Body of pancreas (tissue), 4 donors: ENCODE data around the gene STK17A.

Experiments used
- POLR2A ChIP-seq, 3 donors: fragments of 450-650 bp; IDR thresholded peaks; one replicate each; pipeline ENCODE4 v1.6.1; 2016; ENCODE audit warnings: antibody characterized with exemption in 3 of 3, mild to moderate bottlenecking in 2 of 3
- TF ChIP-seq, protein P1 (sequence below), 7 experiments: fragments of 450-650 bp in 4 of 7; fragments of 200-600 bp in 3 of 7; sonication (generic) in 3 of 7; IDR thresholded peaks; one replicate each; pipeline ENCODE4 v1.5.1; 2016 to 2019; ENCODE audit warnings: antibody characterized with exemption in 7 of 7

DNA sequence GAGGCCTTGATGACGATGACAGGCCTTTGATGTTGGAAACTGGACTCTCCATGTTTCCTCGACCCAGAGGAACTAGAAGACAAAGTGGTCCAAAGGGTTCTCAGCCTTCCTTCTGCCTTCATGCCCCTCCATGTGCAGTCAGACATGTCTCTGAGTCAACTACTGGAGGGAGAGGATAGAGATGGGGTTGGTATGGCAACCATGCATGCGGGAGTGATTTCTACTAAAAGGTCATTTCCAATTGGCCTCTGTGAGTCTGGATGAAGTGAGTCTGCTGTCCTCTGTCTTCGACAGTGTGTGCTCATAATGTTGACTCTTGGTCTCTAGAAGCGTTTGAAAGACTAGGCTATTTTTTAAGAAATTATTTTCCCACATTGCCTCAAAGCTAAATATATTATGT, 29.2 kb downstream of the STK17A start:
- TF ChIP-seq, protein P1, sequence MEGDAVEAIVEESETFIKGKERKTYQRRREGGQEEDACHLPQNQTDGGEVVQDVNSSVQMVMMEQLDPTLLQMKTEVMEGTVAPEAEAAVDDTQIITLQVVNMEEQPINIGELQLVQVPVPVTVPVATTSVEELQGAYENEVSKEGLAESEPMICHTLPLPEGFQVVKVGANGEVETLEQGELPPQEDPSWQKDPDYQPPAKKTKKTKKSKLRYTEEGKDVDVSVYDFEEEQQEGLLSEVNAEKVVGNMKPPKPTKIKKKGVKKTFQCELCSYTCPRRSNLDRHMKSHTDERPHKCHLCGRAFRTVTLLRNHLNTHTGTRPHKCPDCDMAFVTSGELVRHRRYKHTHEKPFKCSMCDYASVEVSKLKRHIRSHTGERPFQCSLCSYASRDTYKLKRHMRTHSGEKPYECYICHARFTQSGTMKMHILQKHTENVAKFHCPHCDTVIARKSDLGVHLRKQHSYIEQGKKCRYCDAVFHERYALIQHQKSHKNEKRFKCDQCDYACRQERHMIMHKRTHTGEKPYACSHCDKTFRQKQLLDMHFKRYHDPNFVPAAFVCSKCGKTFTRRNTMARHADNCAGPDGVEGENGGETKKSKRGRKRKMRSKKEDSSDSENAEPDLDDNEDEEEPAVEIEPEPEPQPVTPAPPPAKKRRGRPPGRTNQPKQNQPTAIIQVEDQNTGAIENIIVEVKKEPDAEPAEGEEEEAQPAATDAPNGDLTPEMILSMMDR (IDR thresholded peaks at IDR 0.05), result no peak
- no peak for TF ChIP-seq POLR2A (IDR thresholded peaks at IDR 0.05)
